Suprapubic skin (tissue), 4 donors: ENCODE data around the gene TOP2B. TPM values are rescaled to one million over a fixed set of nuclear protein-coding genes. Genes with fewer than 3 reads are reported as not detected.

Experiments used
- DNase-seq, 2 donors: peaks; one replicate each; pipeline ENCODE4 v3.0.0-alpha.2; 2019; ENCODE audit warnings: low spot score in 2 of 2
- H3K27ac ChIP-seq: fragments of 200-600 bp; sonication (generic); one replicate; pipeline ENCODE4 v1.5.1; 2019
- H3K27me3 ChIP-seq: fragments of 200-600 bp; sonication (generic); one replicate; pipeline ENCODE4 v1.5.1; 2019
- H3K36me3 ChIP-seq: fragments of 200-600 bp; sonication (generic); one replicate; pipeline ENCODE4 v1.5.1; 2019
- H3K4me1 ChIP-seq: fragments of 200-600 bp; sonication (generic); one replicate; pipeline ENCODE4 v1.5.1; 2019
- H3K4me3 ChIP-seq: fragments of 200-600 bp; sonication (generic); one replicate; pipeline ENCODE4 v1.5.1; 2019; ENCODE audit warnings: mild to moderate bottlenecking
- H3K9me3 ChIP-seq: fragments of 200-600 bp; sonication (generic); one replicate; pipeline ENCODE4 v1.5.1; 2019
- EP300 ChIP-seq: sonication (generic); formaldehyde crosslinking; IDR thresholded peaks from one replicate; pipeline ENCODE4 v1.6.1; 2017; ENCODE audit warnings: antibody characterized with exemption
- POLR2A ChIP-seq, 2 donors: fragments of 450-650 bp; IDR thresholded peaks; one replicate each; pipeline ENCODE4 v1.6.1; 2017; ENCODE audit warnings: antibody characterized with exemption in 2 of 2, mild to moderate bottlenecking in 2 of 2, moderate library complexity in 2 of 2
- POLR2AphosphoS5 ChIP-seq, 3 donors: sonication (generic); formaldehyde crosslinking; IDR thresholded peaks; one replicate each; pipeline ENCODE4 v1.6.1; 2017; ENCODE audit warnings: antibody characterized with exemption in 3 of 3
- whole genome bisulfite sequencing: methylation state at CpG from one replicate; pipeline ENCODE4 v1.1.5; 2018; 5-methylcytosine and 5-hydroxymethylcytosine counted together
- total RNA-seq, 4 donors: library from RNA; depleted of rRNA; stranded (reverse); fragments of >200 nt; gene quantifications; one replicate each; pipeline ENCODE4 v1.1.0, GENCODE V29; 2016
- TF ChIP-seq, protein P1 (sequence below), 2 donors: fragments of 200-600 bp in 1 of 2; fragments of 450-650 bp in 1 of 2; sonication (generic) in 1 of 2; IDR thresholded peaks; one replicate each; pipeline ENCODE4 v1.5.1; 2016 to 2019; ENCODE audit warnings: antibody characterized with exemption in 2 of 2, mild to moderate bottlenecking in 1 of 2, moderate library complexity in 1 of 2

TOP2B gene
- total RNA-seq, 4 donors from 2014 or later: 59.3 to 160 (median 83.5) TPM

DNA sequence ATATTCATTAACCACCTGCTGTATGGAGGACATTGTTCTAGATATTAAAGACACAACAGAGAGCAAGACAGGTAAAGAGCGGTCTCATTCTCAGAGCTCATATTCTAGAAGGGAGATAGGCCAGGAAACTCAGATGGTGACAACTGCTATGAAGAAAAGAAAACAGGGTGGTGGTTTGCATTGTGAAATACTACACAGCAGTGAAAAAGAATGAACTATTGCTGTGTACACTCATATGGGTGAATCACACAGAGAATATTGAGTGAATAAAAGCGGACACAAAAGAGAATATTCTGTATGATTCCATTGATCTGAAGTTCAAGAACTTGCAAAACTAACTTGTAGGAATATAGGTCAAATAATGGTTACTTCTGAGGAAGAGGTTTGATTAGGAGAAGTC is 76.7 kb downstream of the TOP2B start:
- WGBS: 99% methylated on average over 2 of the region's 2 CpGs
- H3K27me3 ChIP-seq: no peaks in the 10 kb centered on the region
- no peak for DNase-seq
- H3K4me1 ChIP-seq: peaks cover 7% of the 10 kb centered on the region
- TF ChIP-seq EP300 (no peak), POLR2A (IDR thresholded peaks at IDR 0.05) (no peak), POLR2AphosphoS5 (IDR thresholded peaks at IDR 0.05) (no peak)
- TF ChIP-seq, protein P1, sequence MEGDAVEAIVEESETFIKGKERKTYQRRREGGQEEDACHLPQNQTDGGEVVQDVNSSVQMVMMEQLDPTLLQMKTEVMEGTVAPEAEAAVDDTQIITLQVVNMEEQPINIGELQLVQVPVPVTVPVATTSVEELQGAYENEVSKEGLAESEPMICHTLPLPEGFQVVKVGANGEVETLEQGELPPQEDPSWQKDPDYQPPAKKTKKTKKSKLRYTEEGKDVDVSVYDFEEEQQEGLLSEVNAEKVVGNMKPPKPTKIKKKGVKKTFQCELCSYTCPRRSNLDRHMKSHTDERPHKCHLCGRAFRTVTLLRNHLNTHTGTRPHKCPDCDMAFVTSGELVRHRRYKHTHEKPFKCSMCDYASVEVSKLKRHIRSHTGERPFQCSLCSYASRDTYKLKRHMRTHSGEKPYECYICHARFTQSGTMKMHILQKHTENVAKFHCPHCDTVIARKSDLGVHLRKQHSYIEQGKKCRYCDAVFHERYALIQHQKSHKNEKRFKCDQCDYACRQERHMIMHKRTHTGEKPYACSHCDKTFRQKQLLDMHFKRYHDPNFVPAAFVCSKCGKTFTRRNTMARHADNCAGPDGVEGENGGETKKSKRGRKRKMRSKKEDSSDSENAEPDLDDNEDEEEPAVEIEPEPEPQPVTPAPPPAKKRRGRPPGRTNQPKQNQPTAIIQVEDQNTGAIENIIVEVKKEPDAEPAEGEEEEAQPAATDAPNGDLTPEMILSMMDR (IDR thresholded peaks at IDR 0.05): no peak
- no peaks in the 10 kb centered on the region for H3K9me3 ChIP-seq
- H3K27ac ChIP-seq: no peak overlapping the region
- H3K4me3 ChIP-seq: no peak overlapping the region
- H3K36me3 ChIP-seq: no peaks in the 10 kb centered on the region

DNA sequence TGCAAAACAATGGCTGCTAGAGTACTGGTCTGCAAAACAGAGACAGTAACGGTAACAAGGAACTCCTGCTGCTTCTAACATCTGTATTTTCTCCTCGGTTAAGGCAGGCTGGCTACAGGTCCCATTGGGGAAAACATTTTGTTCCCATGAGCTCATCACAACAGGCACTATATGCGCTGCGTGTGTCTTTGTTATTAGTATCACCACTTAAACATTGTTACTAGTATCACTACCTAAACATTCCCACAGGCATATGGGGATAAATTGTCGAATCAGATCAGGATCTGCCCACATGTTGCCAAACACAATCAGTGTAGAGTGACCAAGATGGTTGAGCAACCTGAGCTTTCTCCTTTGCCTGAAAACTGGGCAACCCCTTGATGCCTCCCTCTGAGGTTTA is 77.2 kb downstream of the TOP2B start:
- WGBS: 83% methylated on average over 5 of the region's 5 CpGs
- H3K36me3 ChIP-seq: no peaks in the 10 kb centered on the region
- no peak for DNase-seq
- peaks cover 3% of the 10 kb centered on the region for H3K4me1 ChIP-seq
- H3K4me3 ChIP-seq: no peak overlapping the region
- no peaks in the 10 kb centered on the region for H3K27me3 ChIP-seq
- H3K27ac ChIP-seq: no peak overlapping the region
- TF ChIP-seq, protein P1 (IDR thresholded peaks at IDR 0.05): no peak
- no peak for TF ChIP-seq POLR2AphosphoS5 (IDR thresholded peaks at IDR 0.05)
- no peak for TF ChIP-seq EP300
- no peak for TF ChIP-seq POLR2A (IDR thresholded peaks at IDR 0.05)
- H3K9me3 ChIP-seq: no peaks in the 10 kb centered on the region

DNA sequence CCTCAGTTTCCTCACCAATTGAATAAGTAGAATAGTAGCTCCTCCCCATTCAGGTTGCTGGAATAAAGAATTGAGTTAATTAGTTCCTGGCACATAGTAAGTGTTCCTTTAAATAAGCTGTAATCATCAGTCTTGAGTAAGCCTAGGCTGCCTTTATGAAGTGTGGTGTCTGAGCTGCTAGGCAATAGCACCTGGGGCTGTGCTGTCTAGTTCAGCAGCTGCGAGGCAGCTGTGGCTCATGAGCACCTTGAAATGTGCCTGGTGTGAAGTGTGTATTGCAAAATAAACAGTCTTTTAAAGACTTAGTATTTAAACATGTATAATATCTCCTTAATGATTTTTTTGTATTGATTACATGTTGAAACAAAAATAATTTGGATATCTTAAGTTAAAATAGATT is 77.6 kb downstream of the TOP2B start:
- H3K27me3 ChIP-seq: no peaks in the 10 kb centered on the region
- no peak overlapping the region for H3K27ac ChIP-seq
- no peak for DNase-seq
- no peaks in the 10 kb centered on the region for H3K9me3 ChIP-seq
- no peaks in the 10 kb centered on the region for H3K36me3 ChIP-seq
- no peak overlapping the region for H3K4me3 ChIP-seq
- TF ChIP-seq, protein P1 (IDR thresholded peaks at IDR 0.05): no peak
- no peak for TF ChIP-seq POLR2A (IDR thresholded peaks at IDR 0.05)
- no peak for TF ChIP-seq EP300
- no peak for TF ChIP-seq POLR2AphosphoS5 (IDR thresholded peaks at IDR 0.05)
- no peaks in the 10 kb centered on the region for H3K4me1 ChIP-seq
- 50% methylated on average over 1 of the region's 1 CpG for WGBS

DNA sequence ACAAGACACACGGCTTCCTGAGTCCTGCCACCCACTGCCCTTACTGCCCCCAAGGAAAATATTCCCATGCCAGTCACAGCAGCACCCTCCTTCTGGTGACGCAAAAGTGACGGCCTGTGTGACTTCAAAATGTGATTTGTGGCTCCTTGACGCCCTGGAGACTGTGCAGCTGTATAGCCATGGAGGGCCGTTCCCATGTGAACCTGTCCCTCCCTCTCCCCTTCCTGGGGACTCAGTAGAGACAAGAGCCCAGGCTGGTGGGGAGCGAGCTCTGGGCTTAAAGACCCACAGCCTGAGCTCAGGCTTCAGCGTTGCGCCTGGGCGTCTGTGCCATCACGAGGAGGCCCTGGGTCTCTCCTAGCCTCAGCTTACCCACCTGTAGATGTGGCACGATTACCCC is 78.2 kb downstream of the TOP2B start:
- 78% methylated on average over 7 of the region's 11 CpGs for WGBS
- no peak overlapping the region for H3K4me3 ChIP-seq
- no peaks in the 10 kb centered on the region for H3K4me1 ChIP-seq
- no peaks in the 10 kb centered on the region for H3K36me3 ChIP-seq
- TF ChIP-seq POLR2A (IDR thresholded peaks at IDR 0.05): no peak
- TF ChIP-seq EP300: no peak
- TF ChIP-seq, protein P1 (IDR thresholded peaks at IDR 0.05): no peak
- TF ChIP-seq POLR2AphosphoS5 (IDR thresholded peaks at IDR 0.05): no peak
- no peak overlapping the region for H3K27ac ChIP-seq
- H3K9me3 ChIP-seq: no peaks in the 10 kb centered on the region
- no peaks in the 10 kb centered on the region for H3K27me3 ChIP-seq
- DNase-seq: no peak

DNA sequence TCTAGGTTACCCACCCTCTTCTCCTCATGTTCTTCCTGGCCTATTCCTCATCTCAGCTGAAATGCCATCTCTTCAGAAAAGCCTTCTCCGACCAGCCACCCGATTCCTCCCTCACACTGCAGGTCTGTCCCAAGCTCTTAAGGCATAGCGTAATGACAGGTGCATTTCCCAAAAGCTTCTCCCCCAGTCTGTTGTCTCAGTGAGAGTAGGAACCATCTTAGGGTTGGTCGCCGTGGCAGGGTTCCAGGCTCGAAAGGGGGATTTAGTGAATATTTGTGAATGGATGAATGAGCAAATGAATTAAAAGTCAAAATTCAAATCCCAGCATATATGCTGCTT is 78.6 kb downstream of the TOP2B start:
- H3K27ac ChIP-seq: no peak overlapping the region
- DNase-seq: no peak
- H3K27me3 ChIP-seq: no peaks in the 10 kb centered on the region
- WGBS: 93% methylated on average over 6 of the region's 6 CpGs
- no peak overlapping the region for H3K4me3 ChIP-seq
- H3K36me3 ChIP-seq: no peaks in the 10 kb centered on the region
- no peaks in the 10 kb centered on the region for H3K4me1 ChIP-seq
- H3K9me3 ChIP-seq: no peaks in the 10 kb centered on the region
- TF ChIP-seq POLR2A (IDR thresholded peaks at IDR 0.05) (no peak), EP300 (no peak)
- TF ChIP-seq, protein P1 (IDR thresholded peaks at IDR 0.05): no peak
